Fibroblast of skin of left quadriceps (primary cell): ENCODE data around the gene DIMT1.
A peak's percentile ranks its signal among the peaks of the same experiment; 100 is the strongest.

Source experiments
- DNase-seq, 2 experiments: peaks; one replicate each; pipeline ENCODE4 v3.0.0-alpha.2; 2013; ENCODE audit warnings: low read depth in 2 of 2

Gene DIMT1

DNA sequence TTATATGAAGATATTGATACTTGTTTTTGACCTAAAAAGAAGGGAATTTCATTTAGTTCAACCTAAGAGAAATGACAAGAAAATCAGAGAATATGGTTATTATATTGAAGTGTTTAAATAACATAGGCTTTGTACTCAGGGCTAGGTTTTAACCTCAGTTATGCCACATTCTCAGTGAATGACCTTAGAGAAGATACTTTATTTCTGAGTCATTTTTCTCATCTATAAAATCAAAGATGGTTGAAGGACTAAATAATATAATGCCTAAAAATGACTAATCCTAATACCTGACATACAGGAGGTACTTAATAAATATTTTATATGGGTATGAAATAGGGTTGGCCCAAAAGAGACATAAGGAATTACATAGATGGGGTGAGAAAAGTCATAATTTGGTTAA, 32.3 kb downstream of the DIMT1 start:
- no peak for DNase-seq

DNA sequence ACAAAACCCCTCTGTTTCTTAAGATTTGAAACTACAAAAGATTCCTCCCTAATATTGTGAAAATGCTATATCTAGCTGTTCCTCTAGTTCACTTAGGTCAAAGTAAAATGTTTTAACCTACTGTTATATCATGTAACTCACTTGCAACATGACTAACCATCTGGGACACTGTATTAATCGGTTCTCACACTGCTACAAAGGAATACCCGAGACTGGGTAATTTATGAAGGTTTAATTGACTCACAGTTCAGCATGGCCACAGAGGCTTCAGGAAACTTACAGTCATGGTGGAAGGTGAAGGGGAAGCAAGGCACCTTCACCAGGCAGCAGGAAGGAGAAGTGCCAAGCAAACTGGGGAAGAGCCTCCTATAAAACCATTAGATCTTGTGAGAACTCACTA, 34.7 kb downstream of the DIMT1 start:
- DNase-seq, result no peak

DNA sequence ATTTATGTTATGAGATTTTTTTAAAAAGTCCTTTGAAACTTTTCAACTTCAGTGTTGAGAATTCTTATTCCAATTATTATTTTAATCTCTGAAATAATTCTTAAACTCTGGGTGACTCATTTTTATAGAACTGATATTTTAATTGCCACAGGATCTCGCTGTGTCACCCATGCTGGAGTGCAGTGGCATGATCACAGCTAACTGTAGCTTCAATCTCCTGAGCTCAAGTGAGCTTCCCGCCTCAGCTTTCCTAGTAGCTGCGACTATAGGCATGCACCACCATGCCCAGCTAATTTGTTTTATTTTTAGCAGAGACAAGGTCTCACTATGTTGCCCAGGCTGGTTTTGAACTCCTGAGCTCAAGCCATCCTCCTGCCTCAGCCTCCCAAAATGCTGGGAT, 41.0 kb downstream of the DIMT1 start:
- DNase-seq, result no peak

DNA sequence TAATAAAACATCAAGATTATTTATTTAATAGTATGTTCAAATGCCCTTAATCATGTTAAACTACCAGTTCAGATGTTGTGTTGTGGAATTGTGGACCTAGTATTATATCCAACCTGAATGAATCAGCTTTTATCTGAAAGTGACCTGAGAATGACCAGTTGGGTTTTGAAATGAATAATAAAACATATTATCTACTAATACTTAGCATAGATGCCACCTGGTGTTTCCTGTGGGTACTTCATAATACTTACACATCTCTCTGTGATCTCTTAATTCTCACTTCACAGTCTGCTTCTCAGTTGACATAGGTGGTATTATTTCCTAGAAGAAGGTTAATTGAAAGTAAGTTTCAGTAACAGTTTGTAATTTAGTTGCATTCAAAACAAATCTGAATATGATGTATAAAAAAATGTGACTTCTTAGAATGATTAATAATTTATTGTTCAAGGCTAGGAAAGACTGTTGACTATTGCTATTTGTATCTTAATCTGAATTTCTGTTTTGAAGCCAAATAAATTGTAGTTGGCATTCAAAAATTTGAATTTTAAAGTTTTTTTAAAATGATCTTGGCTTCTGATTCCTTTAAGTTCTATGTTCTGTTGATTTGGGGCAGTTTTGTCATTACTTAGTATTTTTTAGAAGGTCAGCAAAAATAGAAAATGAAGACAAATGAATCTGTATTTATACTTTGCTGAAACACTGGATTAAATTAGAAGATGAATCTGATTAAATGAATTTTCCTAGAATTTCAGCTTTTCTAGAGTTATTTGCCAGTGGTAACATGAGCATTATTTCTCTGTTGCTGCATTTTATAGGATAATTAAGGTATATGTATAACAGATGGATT, 49.5 kb downstream of the DIMT1 start:
- peak; percentile 9 to 14 for DNase-seq

DNA sequence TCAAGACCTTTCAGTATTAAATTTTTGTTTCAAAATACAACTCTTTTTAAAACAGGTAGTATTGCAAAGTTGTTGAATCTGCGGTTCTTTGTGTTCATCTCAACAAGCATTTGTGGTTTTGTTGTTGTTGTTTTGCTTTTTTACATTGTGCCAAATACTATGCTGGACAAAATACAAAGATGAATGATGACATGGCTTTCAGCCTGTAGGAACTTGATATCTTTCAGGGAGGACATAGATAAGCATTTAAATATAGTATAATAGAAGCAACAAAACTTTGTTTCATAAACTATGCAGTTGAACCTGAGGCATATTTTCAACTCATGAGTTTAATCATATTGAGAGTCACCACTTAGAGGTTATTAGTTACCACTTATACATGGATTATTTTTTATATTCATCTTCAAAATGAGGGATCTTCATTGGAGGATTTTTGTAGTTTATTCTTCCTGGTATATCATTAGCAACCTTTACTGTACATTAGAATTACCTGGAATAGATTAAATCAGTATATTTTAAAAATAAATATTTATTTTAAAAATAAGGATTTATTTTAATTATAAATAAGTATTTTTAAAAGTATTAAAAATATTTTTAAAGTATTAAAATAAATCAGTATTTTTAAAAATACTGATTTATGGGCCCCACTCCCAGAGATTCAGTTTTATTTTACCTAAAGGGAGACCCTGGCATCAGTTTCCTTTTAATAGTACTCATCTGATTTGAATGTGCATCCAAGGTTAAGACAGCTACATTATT, 54.8 kb downstream of the DIMT1 start:
- DNase-seq, result no peak

DNA sequence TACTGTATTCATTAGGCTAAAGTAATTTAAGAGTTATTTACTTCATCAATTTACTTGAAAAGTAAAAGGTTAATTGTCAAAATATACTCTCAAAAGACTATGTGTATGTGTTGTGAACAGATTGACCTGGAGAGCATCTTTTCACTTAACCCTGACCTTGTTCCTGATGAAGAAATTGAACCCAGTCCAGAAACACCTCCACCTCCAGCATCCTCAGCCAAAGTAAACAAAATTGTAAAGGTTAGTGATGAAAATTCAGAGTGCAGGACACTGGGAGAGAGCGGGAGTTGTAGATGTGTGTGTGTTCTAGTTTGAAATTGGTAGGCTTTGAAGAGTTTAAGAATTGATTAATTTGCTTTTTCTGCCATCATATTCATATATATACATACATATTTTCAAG, 55.8 kb downstream of the DIMT1 start:
- no peak for DNase-seq

DNA sequence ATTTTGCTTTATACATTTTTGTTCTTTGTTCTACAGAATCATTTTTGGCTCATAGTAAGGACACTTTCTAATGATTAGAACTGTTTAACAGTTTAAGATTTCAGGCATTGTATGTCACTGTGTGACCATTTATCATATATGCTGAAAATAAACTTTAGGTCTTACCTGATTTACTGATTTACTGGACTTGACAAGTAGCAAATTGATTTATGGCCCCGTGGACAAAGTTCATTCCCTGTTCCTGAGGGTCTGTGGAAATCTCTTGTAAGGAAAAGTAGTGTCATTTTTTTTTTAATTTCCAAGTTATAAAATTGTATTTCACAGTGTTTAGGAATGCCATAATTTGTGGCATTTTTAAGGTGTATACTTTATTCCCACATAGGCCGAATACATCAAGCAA, 57.0 kb downstream of the DIMT1 start:
- DNase-seq, result no peak

DNA sequence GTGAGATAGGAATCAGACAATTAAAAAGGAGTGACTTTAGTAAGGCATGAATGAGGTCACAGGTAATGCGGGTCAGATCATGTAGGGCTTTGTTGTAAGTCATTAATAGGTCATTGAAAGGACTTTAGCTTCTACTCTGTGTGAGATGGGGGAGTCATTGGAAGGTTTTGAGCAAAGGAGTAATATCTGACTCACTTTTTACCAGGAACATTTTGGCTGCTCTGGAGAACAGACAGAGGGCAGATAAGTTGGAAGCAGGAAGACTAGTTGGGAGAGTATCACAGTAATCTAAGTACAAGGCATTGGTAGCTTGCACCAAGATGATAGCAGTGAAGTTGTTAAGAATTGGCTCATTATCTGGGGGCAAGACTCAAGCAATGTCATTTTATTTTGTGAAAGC, 60.3 kb downstream of the DIMT1 start:
- no peak for DNase-seq

DNA sequence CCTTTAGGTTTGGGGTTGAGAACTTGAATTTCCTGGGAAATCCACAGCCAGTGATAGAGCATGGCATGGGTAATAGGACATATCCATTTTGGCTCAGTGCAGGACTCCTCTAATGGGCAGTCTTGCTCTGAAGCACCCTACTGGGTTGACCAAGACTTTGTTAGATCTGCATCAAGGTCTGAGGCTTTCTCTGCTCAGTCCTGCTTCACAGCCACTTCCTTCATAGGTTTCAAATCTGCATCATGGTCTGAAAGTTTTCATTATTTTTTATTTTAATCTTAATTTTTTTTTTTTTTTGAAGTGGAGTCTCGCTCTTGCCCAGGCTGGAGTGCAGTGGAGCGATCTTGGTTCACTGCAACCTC, 61.2 kb downstream of the DIMT1 start:
- no peak for DNase-seq

DNA sequence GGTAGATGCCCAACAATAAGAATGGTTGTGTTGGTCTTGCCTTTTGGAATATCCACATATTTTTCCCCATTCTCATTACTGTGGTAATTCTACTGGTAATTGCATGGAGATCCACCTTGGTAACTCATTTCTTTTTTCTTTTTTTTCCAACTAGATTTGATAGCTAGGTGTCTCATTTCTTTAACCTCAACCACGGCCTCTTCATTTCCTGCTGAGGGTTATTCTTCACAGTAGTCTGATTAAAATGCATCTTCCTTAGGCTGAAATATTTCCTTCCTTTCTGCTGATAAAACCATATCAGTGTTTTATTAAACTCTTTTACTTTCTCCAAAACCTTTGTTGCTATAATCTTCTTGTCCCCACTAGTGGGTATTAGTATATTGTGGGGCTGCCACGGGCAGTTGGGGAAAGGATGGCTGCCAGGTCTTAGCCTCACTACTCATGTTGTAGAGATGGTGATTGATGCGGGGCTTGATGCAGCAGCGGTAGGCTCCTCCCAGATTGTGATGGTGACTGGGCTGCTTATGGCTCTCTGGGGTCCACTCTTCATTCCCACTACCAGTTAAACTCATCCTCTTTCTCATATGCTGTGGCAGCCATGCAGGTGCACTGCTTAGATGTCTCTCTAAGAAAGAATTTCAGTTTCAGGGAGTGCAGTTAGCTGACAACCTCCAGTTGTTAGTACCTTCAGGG, 61.8 kb downstream of the DIMT1 start:
- no peak for DNase-seq

DNA sequence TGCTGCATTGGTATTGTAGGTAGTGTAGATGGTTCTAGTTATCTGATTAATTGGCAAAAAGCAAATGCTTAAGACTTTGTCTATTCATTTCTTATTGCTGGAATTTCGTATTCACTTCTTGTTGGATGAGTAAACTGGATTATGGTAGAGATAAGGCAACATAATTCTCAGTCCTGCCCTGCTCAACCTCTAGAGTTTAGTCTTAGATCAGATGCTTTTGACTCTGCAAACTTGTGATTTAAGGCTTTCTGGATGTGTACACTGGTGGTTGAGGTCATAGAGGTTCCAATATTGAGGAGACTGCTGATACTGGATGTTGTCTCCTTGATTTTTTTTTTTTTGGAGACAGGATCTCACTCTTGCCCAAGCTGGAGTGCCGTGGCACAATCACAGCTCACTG, 62.7 kb downstream of the DIMT1 start:
- no peak for DNase-seq

DNA sequence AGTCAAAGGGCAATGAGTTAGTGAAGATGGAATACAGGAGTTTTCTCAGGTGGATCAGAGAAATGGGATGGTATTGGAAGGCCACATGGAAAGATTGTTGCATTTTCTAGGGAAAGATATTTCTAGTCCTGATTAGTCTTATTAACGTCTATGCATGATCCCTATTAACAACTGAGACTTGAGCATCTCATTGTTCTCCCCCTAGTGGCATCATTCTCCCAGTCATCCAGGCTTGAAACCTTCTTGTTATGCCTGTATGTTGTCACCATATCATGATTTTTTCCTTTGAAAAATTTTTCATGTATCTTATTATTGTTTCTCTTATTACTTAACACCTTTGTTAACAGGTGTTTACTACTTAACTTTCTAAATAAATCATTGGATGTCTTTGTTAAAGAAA, 63.3 kb downstream of the DIMT1 start:
- DNase-seq, result no peak
